Inflammatory macrophage treated with lipopolysaccharide for 4 hours (primary cell): ENCODE measurements around the gene RPS6KA2.

Experiments
- DNase-seq: peaks from one replicate; pipeline ENCODE4 v3.0.0-alpha.2; 2020

Gene RPS6KA2

DNA sequence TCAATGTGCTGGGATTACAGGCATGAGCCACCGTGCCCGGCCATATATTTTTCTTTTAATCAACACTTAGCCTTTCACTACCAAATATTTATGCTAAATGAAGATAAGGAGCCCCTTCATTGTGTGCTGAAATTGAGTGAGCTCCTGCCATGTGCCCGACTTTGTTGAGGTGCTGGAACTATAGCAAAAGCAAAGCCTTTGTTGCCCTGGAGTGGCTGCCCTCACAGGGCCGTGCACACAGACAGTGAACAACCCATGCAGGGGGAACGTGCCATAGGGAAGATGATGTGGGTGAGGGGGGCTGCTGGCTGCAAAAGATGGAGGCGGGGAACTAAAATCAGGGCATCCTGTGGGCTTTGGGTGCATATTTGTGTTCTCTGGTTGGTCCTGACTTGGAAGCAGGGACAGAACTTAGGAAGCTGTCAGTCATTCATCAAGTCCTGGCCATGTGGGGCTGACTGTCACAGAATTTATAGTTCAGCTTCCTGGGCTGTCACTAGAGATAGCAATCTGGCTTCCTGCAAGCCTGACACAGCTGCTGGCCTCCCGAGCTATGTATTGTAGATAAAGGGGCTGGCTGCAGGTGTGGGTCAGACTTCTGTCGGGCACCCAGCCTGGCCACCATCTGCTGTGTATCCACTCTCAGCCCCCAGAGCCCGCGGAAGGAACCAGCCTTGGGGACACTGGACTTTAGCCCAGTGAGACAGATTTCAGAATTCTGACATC is 187.5 kb downstream of the RPS6KA2 start:
- no peak for DNase-seq

DNA sequence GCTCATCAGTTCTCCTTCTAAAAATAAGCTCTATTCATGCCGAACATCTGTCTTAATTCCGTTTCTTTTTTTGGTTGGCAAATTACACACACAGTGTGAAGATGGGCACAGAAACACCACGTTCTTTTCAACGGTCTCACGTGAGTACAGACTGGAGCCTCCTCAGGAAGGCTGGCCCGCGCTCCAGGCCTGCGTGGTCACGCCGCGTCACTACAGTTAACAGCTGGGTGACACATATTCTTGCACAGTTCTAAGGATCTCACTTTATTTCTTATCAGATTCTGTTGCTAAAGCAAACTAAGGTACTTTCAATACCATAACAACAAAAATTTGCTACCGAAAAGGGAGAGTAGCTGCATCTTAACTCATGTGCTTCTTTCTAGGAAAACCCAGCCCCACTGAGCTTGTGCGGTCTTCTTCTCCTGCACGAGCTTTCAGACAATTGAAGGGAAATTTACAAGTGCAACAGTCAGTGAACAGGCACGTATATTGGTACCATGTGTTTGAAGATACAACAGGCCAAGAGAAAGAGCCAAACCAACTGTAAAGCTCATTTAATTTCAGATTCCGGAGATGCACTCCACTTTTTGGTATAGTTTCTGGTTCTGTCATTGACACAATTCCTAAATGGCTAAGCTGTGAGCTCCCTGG is 188.7 kb downstream of the RPS6KA2 start:
- no peak for DNase-seq

- no peak for DNase-seq
These were observed 189.4 kb downstream of the RPS6KA2 start for GRCh38 chr6:166437661-166438060.

DNA sequence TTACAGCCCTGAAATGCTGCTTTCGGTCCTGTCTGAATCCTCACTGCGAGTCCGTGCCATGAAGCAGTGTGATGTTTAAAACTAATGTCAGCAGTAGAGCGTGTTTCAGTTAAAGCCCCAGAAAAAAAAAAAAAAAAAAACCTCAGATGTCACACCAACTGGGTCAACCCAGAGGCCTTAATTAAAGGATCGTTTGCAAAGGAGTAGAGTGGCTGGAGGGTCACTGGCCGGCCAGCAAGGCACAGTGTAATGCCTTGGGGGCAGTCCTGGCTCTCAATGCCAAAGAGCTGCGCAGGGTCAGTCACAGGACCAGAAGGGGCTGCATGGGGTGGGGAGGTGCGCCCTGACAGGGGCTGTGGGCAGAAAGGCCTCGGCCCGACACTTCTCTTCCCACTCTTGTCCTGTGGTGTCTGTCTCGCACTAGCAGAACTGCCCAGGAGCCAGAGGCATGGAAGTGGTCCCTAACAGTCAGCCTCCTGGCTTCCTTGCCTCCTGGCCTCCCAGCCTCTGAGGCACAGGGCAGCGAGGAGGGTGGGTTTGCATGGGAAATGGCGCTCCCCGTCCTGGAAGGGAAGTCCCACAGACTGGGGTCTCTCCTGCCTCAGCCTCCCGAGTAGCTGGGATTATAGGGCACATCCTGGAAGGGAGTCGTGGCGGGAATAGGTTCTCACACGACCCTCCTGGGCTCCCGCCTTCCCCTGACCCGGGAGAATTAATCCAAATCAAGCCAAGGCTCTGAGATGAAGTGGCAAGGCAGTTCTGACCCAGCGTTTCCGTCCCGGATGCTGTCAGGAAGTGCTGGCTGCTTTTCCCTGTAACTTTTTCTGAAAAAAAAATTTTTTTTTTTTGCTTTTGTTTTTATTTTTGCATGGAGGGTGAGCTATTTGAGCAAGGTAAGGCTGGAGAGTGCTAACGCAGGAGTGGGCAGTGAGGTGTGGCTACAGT is 190.6 kb downstream of the RPS6KA2 start:
- no peak for DNase-seq

- peak; percentile 31 for DNase-seq
These were observed 191.5 kb downstream of the RPS6KA2 start for GRCh38 chr6:166435574-166435973.

DNA sequence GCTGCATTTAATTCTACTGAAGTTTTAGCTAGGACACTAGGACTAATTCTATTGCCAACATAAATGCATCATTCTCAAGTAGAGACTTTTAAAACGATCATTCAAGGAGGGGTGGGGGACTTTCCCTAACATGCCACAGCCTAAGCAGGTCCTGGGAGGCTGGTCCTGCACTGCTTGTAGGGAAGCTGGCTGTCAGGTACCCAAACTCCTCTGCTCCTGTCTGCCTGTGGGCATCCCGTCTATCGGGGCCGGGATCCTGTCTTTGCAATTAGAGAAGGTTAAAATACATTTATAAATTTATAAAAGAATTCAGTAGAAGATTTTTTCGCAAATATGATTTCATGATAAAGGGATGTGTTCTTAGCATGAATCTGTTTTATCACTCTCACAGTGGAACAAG is 192.7 kb downstream of the RPS6KA2 start:
- DNase-seq = no peak

DNA sequence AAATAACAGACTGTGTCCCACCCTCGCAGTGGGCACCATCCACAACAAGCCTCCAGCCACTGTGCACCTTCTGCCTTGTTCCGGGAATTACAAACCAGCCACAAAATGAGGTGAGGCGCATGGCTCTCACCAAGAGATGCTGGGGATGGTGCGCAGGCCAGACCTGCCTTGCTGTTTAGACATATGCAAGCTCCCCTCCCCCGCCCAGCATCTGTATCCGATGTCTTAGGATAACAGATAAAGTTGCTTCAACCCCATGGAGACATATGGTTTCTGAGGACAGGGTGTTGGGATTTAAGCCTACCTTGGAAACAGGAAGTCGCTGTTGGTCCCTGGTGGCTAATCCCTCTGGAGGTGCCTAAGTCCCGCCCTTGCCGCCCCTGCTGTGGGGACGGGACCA is 194.0 kb downstream of the RPS6KA2 start:
- no peak for DNase-seq

- DNase-seq = no peak
These were observed 196.8 kb downstream of the RPS6KA2 start for GRCh38 chr6:166430269-166430668.

- DNase-seq = no peak
These were observed 202.6 kb downstream of the RPS6KA2 start for GRCh38 chr6:166424431-166424830.

DNA sequence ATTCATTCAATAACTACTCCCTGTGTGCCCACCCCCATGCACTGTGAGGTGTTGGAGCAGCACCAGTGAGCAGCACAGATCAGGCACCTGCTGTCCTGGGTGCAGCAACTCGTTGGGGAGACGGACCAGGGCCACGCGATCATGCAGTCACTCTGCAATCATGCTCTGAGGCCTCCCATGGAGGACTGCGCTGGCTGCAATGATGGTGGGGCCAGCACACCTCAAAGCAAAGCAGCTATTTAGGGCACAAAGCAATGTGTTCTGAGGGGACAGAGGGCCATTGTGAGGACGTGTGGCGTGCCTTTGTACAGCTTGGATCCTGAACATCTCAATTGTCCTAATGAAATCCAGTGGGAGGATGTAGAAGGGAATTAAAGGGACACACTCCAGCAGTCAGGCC is 203.3 kb downstream of the RPS6KA2 start:
- no peak for DNase-seq

GRCh38 chr6:166423051-166423745 is 203.9 kb downstream of the RPS6KA2 start:
- no peak for DNase-seq

- no peak for DNase-seq
These were observed 204.7 kb downstream of the RPS6KA2 start for GRCh38 chr6:166422201-166422940.

- peak; percentile 29 for DNase-seq
These were observed 206.7 kb downstream of the RPS6KA2 start for GRCh38 chr6:166420351-166420750.

DNA sequence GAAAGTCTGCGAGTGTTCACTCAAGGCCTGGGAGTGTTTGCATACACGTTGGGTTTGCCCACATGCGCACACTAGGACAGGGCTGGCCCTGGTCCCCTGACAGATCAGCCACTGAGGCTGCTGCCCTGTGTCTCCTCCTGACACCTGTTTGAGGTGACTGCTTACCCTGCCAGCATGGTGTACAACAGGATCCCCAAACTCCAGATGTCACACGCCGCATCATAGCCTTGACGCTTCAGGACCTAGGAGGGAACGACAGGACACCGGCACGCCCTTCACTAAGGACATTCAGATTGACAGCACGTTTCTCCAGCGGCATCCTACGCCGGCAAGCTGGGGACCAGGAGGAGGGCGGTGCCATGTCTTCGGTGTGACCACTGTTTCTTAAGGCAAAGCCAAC is 207.3 kb downstream of the RPS6KA2 start:
- no peak for DNase-seq

DNA sequence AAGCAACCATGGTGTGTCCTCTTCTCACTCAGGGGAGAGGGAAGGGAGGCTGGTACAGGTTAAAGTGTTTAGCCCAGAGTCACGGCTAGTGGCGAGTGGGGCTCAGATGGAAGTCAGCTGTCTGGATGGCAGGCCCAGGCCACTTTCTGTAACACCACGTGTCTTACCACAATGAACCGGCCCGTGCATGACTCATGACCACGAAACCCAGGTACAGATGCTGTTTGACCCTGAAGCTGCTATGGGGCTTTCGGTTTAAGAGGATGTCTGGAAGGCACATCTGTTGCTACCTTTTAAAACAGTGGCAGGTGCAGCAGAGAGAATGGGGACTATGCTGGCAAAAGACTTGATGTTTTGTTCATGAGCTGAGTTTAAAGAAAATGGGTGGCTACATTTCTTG is 207.8 kb downstream of the RPS6KA2 start:
- DNase-seq = no peak

GRCh38 chr6:166418691-166419143 is 208.3 kb downstream of the RPS6KA2 start:
- DNase-seq = no peak

- DNase-seq = no peak
These were observed 209.8 kb downstream of the RPS6KA2 start for GRCh38 chr6:166417285-166417691.

- DNase-seq = no peak
These were observed 211.2 kb downstream of the RPS6KA2 start for GRCh38 chr6:166415833-166416347.

DNA sequence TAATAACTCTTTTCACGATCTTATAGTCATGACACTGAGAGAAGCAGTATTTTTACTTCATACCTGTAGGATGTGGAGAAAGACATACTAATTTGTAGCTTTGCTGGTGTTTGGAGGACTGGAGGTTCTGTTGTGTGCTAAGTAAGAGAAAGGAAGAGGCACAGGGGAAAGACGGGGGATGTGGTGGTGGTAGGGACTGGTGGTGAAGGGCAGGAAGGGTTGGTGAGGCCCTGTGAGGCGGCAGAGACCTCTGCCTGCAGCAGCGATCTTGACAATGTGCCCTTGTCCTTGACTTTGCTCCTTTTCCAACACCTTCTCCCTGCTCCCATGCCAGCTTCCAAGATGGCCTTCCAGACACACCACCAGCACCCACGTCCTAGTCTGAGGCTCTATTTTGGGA is 211.7 kb downstream of the RPS6KA2 start:
- no peak for DNase-seq

GRCh38 chr6:166413491-166413951 is 213.5 kb downstream of the RPS6KA2 start:
- no peak for DNase-seq

GRCh38 chr6:166412911-166413384 is 214.1 kb downstream of the RPS6KA2 start:
- DNase-seq = no peak
